KBM-7 (cell line): ENCODE results near the gene TRIM2.
"Not testable (repeated sequence)": the region's sequence is repeated elsewhere in the genome, so short reads cannot be mapped to it uniquely, and the experiment has no call there.

Experiments
- DNase-seq: peaks from one replicate; pipeline ENCODE4 v3.0.0-alpha.2; 2015
- in situ Hi-C: fragments of 300-500 bp; cut with MboI; formaldehyde crosslinking; loops from 2 replicates; pipeline ENCODE4 v1.14.3; 2020; ENCODE audit warnings: low sequenced_read_pairs, low pct_unique_long_range_greater_than_20kb, mixed read lengths

Gene TRIM2

GRCh38 chr4:153204247-153204671 is at the start of gene TRIM2:
Gene TRIM2 (plus strand): TSS chr4:153204443. CDS start chr4:153204531, 88 bp downstream.
- in situ Hi-C loops = no loop called here

DNA sequence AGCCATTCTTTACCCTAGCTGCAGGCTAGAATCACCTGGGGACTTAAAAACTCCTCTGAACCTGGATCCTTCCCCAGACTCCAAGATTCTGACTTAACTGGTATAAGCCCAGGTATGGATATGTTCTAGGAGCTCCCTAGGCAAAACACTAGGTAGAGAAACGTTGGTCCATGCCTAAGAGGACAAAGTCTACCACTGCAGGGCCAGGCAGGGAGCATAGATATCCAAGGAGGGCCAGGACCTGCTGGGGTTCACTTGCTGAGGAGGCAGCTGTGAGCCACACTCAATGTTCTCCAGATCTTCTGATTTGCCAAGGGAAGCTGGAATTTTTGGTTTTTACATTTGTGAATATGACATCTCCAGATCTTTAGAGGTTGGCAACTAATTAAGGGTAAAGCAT is 48.6 kb upstream of the TRIM2 start:
- no peak for DNase-seq
- in situ Hi-C loops = loop anchor here (25.0 kb wide), 2 partner anchors 157 to 432 kb away; no protein-coding TSS in a partner anchor

More at GRCh38 chr4:153204247-153204671, at the start of gene TRIM2:
- no peak for DNase-seq

GRCh38 chr4:153156263-153156662 is 48.0 kb upstream of the TRIM2 start:
- peak; percentile 93 for DNase-seq
- in situ Hi-C loops = loop anchor here (25.0 kb wide), 2 partner anchors 156 to 431 kb away; no protein-coding TSS in a partner anchor

DNA sequence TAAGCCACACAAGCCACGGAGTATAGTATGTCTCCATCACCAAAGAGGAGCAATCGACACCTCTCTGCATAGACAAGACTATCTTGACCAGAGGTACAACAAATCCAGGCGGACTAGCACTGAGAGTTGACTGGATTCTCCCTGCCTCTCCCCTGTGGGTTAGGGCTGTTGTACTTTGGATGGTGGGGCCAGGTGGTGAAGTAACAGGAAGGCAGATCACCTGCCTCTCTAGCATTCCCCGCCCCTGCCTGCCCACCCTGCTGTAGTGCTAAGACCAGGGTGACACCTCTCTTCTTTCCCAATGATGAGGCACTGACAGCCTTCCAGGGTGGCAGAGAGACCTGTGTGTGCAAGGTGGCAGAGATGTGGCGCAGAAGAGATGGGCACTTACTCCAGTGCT is 47.5 kb upstream of the TRIM2 start:
- in situ Hi-C loops = loop anchor here (25.0 kb wide), 2 partner anchors 156 to 431 kb away; no protein-coding TSS in a partner anchor
- no peak for DNase-seq

DNA sequence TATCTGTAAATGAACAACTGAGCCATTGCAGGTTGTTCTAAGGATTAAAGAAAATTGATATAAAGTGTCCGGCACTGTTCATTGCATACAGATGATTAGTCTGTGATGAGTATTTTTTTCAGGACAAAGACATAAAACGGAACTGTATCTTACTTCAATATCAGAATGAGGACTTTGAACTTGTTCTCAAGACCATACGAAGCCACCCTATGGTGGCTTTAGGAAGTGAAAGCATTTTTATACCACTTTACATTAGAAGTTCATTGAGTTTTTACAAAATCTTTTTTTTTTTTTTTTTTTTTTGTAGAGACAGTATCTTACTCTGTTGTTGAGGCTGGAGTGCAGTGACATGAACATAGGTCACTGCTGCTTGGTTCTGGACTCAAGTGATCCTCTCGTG is 45.2 kb upstream of the TRIM2 start:
- no peak for DNase-seq
- in situ Hi-C loops = loop anchor here (25.0 kb wide), 2 partner anchors 153 to 428 kb away; no protein-coding TSS in a partner anchor

GRCh38 chr4:153159728-153160221 is 44.5 kb upstream of the TRIM2 start:
- no peak for DNase-seq
- in situ Hi-C loops = loop anchor here (25.0 kb wide), 2 partner anchors 153 to 428 kb away; no protein-coding TSS in a partner anchor

DNA sequence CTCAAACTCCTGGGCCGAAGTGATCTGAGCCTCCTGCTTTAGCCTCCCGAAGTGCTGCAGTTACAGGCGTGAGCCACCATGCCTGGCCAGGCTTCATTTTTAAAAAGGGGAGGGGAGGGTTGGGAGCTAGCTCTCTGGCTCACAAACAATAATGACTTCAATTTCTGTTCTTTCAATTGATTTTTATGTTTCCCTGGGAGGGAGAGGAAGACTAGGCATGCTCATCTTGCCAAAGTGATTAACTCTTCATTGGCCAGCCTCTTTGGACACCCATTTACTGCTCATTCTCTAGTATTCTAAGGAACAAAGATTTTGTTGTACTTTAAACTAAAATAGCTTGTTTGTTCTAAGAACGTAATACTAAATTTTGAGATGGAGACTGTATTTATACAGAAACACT is 43.4 kb upstream of the TRIM2 start:
- DNase-seq = no peak
- in situ Hi-C loops = loop anchor here (25.0 kb wide), 2 partner anchors 151 to 426 kb away; no protein-coding TSS in a partner anchor

DNA sequence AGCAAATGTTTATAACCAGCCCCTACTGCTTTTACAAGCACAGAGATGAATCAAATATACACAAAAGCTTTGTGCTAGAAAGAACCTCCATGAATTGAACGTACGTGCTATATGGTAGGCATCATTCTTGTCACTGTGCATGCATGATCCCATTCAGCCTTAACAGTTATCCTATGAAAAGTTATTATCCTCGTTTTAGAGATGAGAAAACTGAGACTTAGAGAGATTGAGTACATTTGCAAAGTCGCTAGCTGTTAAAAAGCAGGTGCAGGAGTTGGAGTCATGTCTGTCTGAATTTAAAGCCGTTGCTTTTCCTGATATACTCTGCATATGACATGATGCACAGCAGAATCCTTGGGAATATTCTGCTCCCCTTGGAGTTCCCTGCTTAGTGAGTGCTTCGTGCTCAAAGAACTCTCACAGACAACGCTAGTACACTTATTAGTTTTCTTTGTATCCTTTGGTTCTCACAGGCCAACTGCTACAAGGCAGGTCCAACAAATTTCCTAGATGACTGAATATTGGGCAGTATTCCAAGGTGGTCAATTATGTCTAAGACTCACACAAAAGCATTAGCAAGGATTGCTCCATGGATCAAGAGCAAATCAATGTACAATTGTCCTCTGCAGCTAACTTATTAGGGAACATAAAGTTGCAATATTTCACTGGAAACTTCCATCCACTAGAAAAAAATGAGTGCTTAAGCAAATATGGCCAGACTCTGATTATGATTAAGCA is 42.8 kb upstream of the TRIM2 start:
- no peak for DNase-seq
- in situ Hi-C loops = loop anchor here (25.0 kb wide), 2 partner anchors 151 to 426 kb away; no protein-coding TSS in a partner anchor

- not testable (repeated sequence) for DNase-seq
- in situ Hi-C loops = loop anchor here (25.0 kb wide), 2 partner anchors 147 to 422 kb away; no protein-coding TSS in a partner anchor
Observed at GRCh38 chr4:153165236-153165635, 39.0 kb upstream of the TRIM2 start.

DNA sequence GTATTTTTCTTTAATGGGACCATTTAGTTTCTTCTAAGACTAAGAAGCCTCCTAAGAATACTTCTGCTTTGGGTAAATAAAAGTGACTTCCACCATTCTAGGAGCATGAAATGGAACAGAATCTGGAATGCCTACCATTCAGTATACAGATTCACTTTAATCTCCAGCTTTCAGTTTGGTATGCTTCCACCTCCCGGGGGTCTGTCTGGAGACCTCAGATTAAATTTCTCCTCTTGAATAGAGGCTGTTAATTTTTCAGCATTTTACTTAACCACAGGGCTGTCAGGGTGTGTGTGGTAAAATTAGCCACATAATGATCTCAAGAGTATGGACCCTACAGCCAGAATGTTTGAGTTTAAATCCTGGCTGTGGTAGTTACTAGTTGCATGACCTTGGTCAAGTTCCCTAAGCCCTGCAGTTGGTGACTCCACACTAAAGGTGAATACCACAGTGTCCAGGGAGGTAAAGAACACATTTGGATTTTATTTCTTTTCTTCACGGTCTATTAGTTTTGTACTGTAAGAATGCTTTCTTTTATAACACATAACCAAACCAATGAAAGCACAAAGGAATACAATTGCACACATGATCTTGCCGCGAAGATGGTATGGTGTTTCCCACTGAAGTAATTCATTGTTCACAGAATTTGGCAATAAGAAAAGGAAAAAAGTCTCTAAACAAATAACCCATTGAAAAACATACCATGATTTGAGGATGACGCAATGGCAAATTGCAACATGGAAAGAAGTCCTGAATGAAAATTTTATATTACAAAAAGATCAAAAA is 37.3 kb upstream of the TRIM2 start:
- in situ Hi-C loops = loop anchor here (25.0 kb wide), 2 partner anchors 145 to 420 kb away; no protein-coding TSS in a partner anchor
- no peak for DNase-seq

DNA sequence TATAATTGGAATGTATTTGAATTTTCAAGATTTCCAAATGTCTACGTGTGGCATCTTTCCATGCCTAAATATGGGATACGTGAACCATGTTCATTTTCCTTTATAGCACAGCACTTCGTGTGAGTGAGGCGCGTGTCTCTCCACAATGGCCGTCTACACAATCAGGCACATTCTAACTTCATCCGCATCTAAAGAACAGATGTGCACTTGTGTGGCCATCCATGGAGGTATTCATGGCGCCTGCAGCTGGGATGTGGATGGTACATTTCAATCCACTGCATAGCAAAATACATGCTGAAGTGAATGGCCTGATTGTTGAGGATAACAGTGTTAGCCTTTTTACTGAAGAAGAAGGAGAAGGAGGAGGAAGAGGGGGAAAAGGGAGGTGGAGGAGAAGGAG is 34.5 kb upstream of the TRIM2 start:
- in situ Hi-C loops = loop anchor here (25.0 kb wide), 2 partner anchors 143 to 418 kb away; no protein-coding TSS in a partner anchor

GRCh38 chr4:153170407-153170806 is 33.8 kb upstream of the TRIM2 start:
- no peak for DNase-seq
- in situ Hi-C loops = loop anchor here (25.0 kb wide), 2 partner anchors 142 to 417 kb away; no protein-coding TSS in a partner anchor

More for the DNA sequence above, 34.5 kb upstream of the TRIM2 start:
- no peak for DNase-seq

DNA sequence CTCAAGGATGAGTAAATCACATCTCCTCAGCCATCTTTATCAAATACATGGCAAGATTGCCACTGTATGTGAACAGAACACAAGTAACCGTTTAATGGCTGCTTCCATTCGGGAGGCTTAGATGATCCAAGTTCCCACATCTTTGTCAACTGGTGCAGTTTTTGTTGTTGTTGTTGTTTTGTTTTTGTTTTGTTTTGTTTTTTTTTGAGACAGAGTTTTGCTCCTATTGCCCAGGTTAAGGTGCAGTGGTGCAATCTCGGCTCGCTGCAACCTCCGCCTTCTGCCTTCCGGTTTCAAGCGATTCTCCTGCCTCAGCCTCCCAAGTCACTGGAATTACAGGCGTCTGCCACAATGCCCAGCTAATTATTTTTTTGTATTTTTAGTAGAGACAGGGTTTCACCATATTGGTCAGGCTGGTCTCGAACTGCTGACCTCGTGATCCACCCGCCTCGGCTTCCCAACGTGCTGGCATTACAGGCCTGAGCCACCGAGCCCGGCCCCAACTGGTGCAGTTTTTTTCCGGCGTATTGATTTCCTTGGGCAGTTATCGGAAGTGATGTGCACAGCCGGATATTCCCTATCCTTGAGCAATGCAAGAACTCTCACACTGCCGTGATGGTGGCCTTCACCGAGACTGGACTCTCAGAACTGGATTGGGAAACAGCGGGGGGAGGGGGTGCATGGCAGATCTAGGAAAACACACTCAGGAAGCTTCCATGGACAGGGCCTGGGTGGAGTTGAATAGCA is 29.2 kb upstream of the TRIM2 start:
- in situ Hi-C loops = loop anchor here (25.0 kb wide), 2 partner anchors 137 to 412 kb away; no protein-coding TSS in a partner anchor
- no peak for DNase-seq

DNA sequence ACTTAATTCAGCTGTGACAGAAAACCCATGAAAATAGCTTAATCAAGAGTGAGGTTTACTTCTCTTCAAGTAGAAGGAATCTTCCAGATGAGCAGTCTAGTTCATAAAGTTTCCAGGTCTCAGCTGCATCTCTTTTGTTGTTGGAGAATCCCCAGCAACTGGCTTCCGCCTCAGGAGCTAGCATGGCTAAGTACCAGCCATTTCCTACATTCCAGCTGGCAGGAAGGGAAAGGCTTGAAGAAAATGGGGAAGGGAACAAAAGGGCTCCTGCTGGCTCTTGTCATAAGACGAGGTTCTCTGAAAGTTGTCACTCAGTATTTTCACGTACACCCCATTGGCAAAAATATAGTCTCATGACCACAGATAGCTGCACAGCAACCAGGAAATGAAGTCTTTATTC is 27.3 kb upstream of the TRIM2 start:
- in situ Hi-C loops = no loop called here
- DNase-seq = no peak

DNA sequence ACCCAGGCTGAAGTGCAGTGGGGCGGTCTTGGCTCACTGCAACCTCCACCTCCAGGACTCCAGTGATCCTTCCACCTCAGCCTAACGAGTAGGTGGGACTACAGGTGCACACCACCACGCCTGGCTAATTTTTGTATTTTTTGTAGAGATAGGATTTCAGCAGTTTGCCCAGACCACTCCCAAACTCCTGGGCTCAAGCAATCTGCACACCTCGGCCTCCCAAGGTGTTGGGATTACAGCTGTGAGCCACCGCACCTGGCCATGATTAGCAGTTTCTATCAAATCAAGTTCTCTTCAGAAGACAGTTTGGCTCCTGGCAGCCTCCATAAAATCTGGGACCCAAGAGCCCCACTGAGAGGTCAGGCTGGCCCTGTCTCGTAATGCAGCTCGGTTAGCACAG is 26.4 kb upstream of the TRIM2 start:
- in situ Hi-C loops = no loop called here
- DNase-seq = no peak

GRCh38 chr4:153179100-153179499 is 25.1 kb upstream of the TRIM2 start:
- in situ Hi-C loops = no loop called here
- DNase-seq = no peak

DNA sequence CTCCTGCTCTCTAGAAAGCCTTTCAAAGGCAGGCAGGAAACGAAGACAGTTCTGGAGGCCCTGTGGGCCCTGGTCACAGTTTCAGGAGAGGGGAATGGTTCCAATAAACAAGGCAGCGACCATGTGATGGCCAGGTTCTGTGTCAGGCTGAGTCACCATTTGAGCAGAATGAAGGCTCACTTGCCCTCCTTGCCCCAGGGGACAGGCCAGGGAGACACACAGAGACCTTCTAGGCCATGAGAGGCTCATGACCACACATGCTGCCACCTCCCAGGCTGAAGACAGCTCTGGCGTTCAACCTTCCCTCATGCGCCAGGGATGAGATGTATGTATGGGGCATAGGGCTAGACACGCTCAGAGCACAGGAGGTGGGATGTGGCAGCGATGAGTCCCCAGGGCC is 22.9 kb upstream of the TRIM2 start:
- no peak for DNase-seq
- in situ Hi-C loops = no loop called here

DNA sequence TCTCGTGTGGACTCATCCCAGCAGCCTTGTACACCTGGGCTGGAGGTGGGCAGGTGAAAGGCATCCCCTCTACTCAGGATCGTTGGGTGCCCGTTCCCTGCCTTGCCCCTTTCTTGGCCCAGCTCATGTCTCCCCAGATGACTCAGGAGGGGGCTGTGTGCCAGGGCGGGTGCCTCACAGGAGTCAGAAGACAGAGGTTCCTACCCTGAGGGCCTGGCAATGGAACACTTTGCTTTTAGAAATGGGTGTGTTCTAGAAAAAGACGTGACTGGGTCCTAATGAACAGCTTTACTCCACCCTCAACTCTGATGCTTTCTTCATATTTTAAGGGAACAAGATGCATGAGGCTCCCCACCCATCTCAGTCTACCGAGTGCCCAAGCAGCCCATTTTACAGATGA is 22.5 kb upstream of the TRIM2 start:
- DNase-seq = no peak
- in situ Hi-C loops = no loop called here

DNA sequence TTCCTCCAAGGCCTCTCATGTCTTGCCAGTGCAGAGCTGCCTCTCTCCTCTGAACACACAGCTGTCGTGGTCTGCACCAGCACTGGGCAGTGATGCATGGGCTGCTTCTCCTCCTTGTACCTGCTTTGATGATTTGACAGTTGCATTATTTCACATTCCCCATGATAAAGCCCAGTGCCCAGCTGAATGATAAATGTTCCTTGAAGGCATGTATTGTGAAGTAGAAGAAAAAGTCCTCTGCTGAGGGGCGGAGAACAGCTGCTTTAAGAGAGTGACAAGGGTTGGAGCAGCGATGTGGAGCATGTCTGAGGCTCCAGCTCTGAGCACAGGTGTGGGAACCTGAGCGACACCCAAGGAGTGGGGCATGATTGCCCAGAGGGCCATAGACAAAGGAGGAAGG is 21.1 kb upstream of the TRIM2 start:
- no peak for DNase-seq
- in situ Hi-C loops = no loop called here
